ENCODE data around the gene FLNB.

The FLNB gene

DNA sequence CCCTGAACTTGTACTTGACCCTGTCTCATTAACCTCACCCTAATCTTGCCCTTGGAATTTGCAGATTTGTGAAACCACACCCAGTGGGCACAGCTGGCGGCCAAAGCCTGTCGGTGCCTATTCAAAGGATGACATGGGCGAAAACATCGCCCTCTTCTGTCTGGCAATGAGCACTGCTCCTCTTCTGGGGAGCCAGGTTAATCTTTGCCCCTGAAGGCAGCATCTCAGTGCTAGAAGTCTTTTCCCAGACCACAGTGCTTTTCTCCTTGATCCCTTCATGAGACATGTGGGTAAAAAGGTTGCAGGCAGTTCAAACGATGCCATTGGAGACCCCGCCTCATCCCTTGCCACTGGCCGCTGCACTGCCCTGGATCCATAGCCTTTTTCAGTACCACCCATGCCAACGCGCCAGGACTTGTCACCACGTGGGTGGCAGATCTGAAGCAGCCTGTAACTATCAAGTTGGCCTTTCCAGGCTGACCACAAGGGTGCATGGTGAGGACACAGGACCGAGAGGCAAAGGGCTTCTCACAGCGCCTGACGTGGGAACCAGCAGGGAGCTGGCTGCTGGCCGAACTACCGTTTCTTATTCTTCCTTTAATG is 209.1 kb downstream of the FLNB start:
- ATAC-seq (replicated peaks; ENCODE audit: extremely low read depth, poor library complexity, severe bottlenecking) (peak; percentile 53), DNase-seq (ENCODE audit: low spot score in 2 of 2) (peak; percentile 27 to 30)
- Mint-ChIP-seq H3K27ac (ENCODE audit: low read depth) (no peak overlapping the region), H3K9me3 (no peaks in the 10 kb centered on the region), H3K36me3 (ENCODE audit: insufficient read depth) (peaks cover 5% of the 10 kb centered on the region), H3K4me1 (peaks cover 30% of the 10 kb centered on the region), H3K4me3 (peak overlapping the region; percentile 34), H3K27me3 (no peaks in the 10 kb centered on the region)

DNA sequence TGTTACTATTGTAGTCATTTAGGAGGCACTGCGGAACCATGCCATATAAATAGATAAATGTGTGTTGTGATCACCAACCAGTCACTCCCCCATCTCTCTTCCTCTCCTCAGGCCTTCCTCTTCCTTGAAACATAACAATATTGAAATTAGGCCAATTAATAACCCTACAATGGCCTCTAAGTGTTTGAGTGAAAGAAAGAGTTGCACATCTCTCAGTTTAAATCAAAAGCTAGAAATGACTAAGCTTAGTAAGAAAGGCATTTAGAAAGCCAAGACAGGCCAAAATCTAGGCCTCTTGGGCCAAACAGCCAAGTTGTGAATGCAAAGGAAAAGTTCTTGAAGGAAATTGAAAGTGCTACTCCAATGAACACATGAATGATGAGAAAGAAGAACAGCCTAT is 210.7 kb downstream of the FLNB start:
- Mint-ChIP-seq H3K9me3 (no peaks in the 10 kb centered on the region), H3K36me3 (ENCODE audit: insufficient read depth) (peaks cover 5% of the 10 kb centered on the region), H3K27me3 (no peaks in the 10 kb centered on the region), H3K4me3 (no peak overlapping the region), H3K27ac (ENCODE audit: low read depth) (no peak overlapping the region), H3K4me1 (peaks cover 35% of the 10 kb centered on the region)
- DNase-seq (ENCODE audit: low spot score in 2 of 2) (no peak), ATAC-seq (replicated peaks; ENCODE audit: extremely low read depth, poor library complexity, severe bottlenecking) (no peak)

All from central memory CD8-positive, alpha-beta T cell (primary cell).